Right atrium auricular region (tissue), 2 donors: ENCODE data around the gene UNC80. TPM values are rescaled to one million over a fixed set of nuclear protein-coding genes. Genes with fewer than 3 reads are reported as not detected.

Experiments used
- DNase-seq: peaks from one replicate; pipeline ENCODE4 v3.0.0-alpha.2; 2019; ENCODE audit warnings: low spot score
- H3K27ac ChIP-seq, 2 donors: fragments of 200-600 bp; sonication (generic); 1 replicate in 1 of 2; 2 replicates in 1 of 2; pipeline ENCODE4 v1.5.1; 2016 to 2019
- H3K27me3 ChIP-seq, 2 donors: fragments of 200-600 bp; sonication (generic); one replicate each; pipeline versions ENCODE4 v1.5.1 to v1.6.0; 2017 to 2019
- H3K36me3 ChIP-seq: fragments of 200-600 bp; sonication (generic); one replicate; pipeline ENCODE4 v1.5.1; 2016
- H3K4me1 ChIP-seq, 2 donors: fragments of 200-600 bp; sonication (generic); one replicate each; pipeline versions ENCODE4 v1.5.1 to v1.6.0; 2017 to 2019
- H3K4me3 ChIP-seq, 2 donors: fragments of 200-600 bp; sonication (generic); 1 replicate in 1 of 2; 2 replicates in 1 of 2; pipeline ENCODE4 v1.5.1; 2017 to 2019; ENCODE audit warnings: mild to moderate bottlenecking in 1 of 2, moderate library complexity in 1 of 2
- H3K9me3 ChIP-seq, 2 donors: fragments of 200-600 bp; sonication (generic); one replicate each; pipeline ENCODE4 v1.5.1; 2019
- CTCF ChIP-seq, 2 donors: fragments of 200-600 bp; sonication (generic); IDR thresholded peaks; one replicate each; pipeline ENCODE4 v1.5.1; 2019; ENCODE audit warnings: antibody characterized with exemption in 2 of 2
- total RNA-seq, 2 donors: library from RNA; depleted of rRNA; stranded (reverse); fragments of >200 nt; gene quantifications; one replicate each; pipeline ENCODE4 v1.1.0, GENCODE V29; 2016

Gene UNC80
- total RNA-seq, 2 donors from 2014 or later: 0.20 TPM; not detected in 1

DNA sequence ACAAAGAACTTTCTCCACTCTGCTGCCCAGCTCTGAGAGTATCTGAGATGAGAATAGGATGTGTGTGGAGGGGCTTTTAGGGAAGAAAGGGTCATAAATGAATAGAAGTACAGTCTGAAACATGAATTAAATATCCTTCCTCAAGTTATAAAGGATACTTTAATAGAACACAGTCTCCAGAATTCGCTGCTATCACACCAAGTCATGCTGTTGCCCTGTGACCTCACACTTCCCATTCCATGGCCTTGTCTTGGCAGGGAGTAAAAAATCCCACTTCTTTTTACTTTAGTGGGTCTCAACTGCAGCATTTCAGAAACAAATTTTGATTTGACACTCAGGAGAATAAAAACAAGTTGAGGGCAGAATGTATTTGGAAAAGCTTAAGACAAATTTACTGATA, 227.0 kb downstream of the UNC80 start:
- Histone ChIP-seq H3K36me3 (no peaks in the 10 kb centered on the region), H3K4me3 (no peak overlapping the region), H3K4me1 (peaks cover 0 to 11% of the 10 kb centered on the region in 2 donors), H3K27me3 (no peaks in the 10 kb centered on the region), H3K9me3 (no peaks in the 10 kb centered on the region), H3K27ac (no peak overlapping the region)
- DNase-seq: no peak
- no peak for TF ChIP-seq CTCF (IDR thresholded peaks at IDR 0.05)

- Histone ChIP-seq H3K27me3 (no peaks in the 10 kb centered on the region), H3K27ac (no peak overlapping the region), H3K4me3 (no peak overlapping the region), H3K36me3 (no peaks in the 10 kb centered on the region), H3K9me3 (no peaks in the 10 kb centered on the region), H3K4me1 (peaks cover 0 to 32% of the 10 kb centered on the region in 2 donors)
- no peak for DNase-seq
- TF ChIP-seq CTCF (IDR thresholded peaks at IDR 0.05): no peak
These were observed 229.1 kb downstream of the UNC80 start for GRCh38 chr2:210000464-210001324.

GRCh38 chr2:210002158-210003157, 230.8 kb downstream of the UNC80 start, which contains the start of gene RPE:
TSS of gene RPE (plus strand) at chr2:210002638. CDS start at chr2:210002662, 24 bp downstream.
- Histone ChIP-seq H3K4me3 (peak within 1 kb of the TSS; percentile 95 to 98), H3K4me1 (peaks cover 0 to 50% of the 10 kb centered on the region in 2 donors), H3K9me3 (no peaks in the 10 kb centered on the region), H3K27ac (peak within 1 kb of the TSS; percentile 85 to 87), H3K36me3 (no peaks in the 10 kb centered on the region), H3K27me3 (no peaks in the 10 kb centered on the region)
- DNase-seq: peak; percentile 94
- no peak for TF ChIP-seq CTCF (IDR thresholded peaks at IDR 0.05)

- H3K27ac ChIP-seq: peak overlapping the region; percentile 85 to 87
- H3K36me3 ChIP-seq: no peaks in the 10 kb centered on the region
- peak overlapping the region; percentile 95 to 98 for H3K4me3 ChIP-seq
- no peak for DNase-seq
- H3K9me3 ChIP-seq: no peaks in the 10 kb centered on the region
- H3K27me3 ChIP-seq: no peaks in the 10 kb centered on the region
- H3K4me1 ChIP-seq: peaks cover 0 to 56% of the 10 kb centered on the region in 2 donors
- no peak for TF ChIP-seq CTCF (IDR thresholded peaks at IDR 0.05)
These were observed 231.7 kb downstream of the UNC80 start for GRCh38 chr2:210003359-210003758.

DNA sequence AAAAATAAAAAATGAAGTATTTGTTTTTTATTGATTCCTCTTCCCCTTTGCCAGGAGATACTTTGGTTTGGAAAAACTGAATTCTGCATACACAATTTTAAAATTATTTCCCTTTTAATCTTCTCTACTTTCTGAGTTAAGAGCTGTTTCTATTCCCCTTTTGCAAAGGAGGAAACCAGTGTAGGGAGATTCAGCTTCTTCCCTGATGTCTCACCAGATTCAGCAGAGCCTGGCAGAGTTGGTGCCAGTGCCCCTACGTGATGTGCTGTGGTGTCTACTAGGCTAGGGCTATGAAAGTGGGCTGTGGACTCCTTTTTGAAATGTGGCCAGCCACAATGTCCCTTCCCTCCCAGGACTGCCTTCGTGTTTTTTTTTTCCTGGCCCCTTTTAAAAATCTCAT, 233.2 kb downstream of the UNC80 start:
- H3K4me3 ChIP-seq: no peak overlapping the region
- peak overlapping the region; percentile 65 to 80 for H3K27ac ChIP-seq
- H3K4me1 ChIP-seq: peaks cover 0 to 56% of the 10 kb centered on the region in 2 donors
- no peak for DNase-seq
- no peaks in the 10 kb centered on the region for H3K9me3 ChIP-seq
- H3K27me3 ChIP-seq: no peaks in the 10 kb centered on the region
- no peak for TF ChIP-seq CTCF (IDR thresholded peaks at IDR 0.05)
- H3K36me3 ChIP-seq: peaks cover 4% of the 10 kb centered on the region
